HG03097 (cell line): ENCODE data around the gene CLPTM1L.
"Not testable (repeated sequence)": the region's sequence is repeated elsewhere in the genome, so short reads cannot be mapped to it uniquely, and the experiment has no call there.

Experiments
- ATAC-seq: cut with Tn5 transposase; IDR thresholded peaks from one replicate; pipeline ENCODE4 v1.9.1; 2021; ENCODE audit not compliant: unreplicated experiment, low FRiP score

CLPTM1L gene

GRCh38 chr5:1280177-1281037 lies 64.5 kb downstream of the CLPTM1L start:
- no peak for ATAC-seq

GRCh38 chr5:1279443-1280151 lies 65.3 kb downstream of the CLPTM1L start:
- no peak for ATAC-seq

GRCh38 chr5:1278656-1279442 lies 66.0 kb downstream of the CLPTM1L start:
- no peak for ATAC-seq

- no peak for ATAC-seq
Observed at GRCh38 chr5:1278216-1278615, 66.7 kb downstream of the CLPTM1L start.

- no peak for ATAC-seq
Observed at GRCh38 chr5:1277781-1278180, 67.1 kb downstream of the CLPTM1L start.

- ATAC-seq: no peak
Observed at GRCh38 chr5:1277331-1277730, 67.6 kb downstream of the CLPTM1L start.

GRCh38 chr5:1276930-1277329 lies 68.0 kb downstream of the CLPTM1L start:
- ATAC-seq: no peak

- not testable (repeated sequence) for ATAC-seq
Observed at GRCh38 chr5:1275397-1276391, 69.2 kb downstream of the CLPTM1L start.

- no peak for ATAC-seq
Observed at GRCh38 chr5:1274471-1274870, 70.4 kb downstream of the CLPTM1L start.

- no peak for ATAC-seq
Observed at GRCh38 chr5:1273745-1274144, 71.2 kb downstream of the CLPTM1L start.

GRCh38 chr5:1272201-1272600 lies 72.7 kb downstream of the CLPTM1L start:
- no peak for ATAC-seq

GRCh38 chr5:1270933-1271914 lies 73.7 kb downstream of the CLPTM1L start:
- no peak for ATAC-seq

GRCh38 chr5:1270426-1270825 lies 74.5 kb downstream of the CLPTM1L start:
- no peak for ATAC-seq

GRCh38 chr5:1268666-1269065 lies 76.2 kb downstream of the CLPTM1L start:
- no peak for ATAC-seq

- no peak for ATAC-seq
Observed at GRCh38 chr5:1268056-1268455, 76.8 kb downstream of the CLPTM1L start.
